Natural killer cell treated with Interleukin-12 subunit alpha and Interleukin-12 subunit beta and Interleukin-15 and Interleukin-18, amount 100 ng/mL, for 72 hours (primary cell): ENCODE results near the gene ANXA7. TPM values are rescaled to one million over a fixed set of nuclear protein-coding genes. Genes with fewer than 3 reads are reported as not detected.
A peak's percentile ranks its signal among the peaks of the same experiment; 100 is the strongest.
"Not testable (repeated sequence)": the region's sequence is repeated elsewhere in the genome, so short reads cannot be mapped to it uniquely, and the experiment has no call there.

Experiments
- ATAC-seq, 2 donors: fragments of 150-1000 bp; cut with Tn5 transposase in 1 of 2; sonication (Bioruptor Pico), chemical (Tn5 transposase) in 1 of 2; 2 replicates each; pipeline ENCODE4 v1.10.0; 2021
- DNase-seq: peaks from one replicate; pipeline ENCODE4 v3.0.0; 2022; ENCODE audit warnings: low spot score
- H3K27ac Mint-ChIP-seq, 2 donors: 1 replicate in 1 of 2; 2 replicates in 1 of 2; pipeline ENCODE4 v1.8.0; 2022; ENCODE audit warnings: mixed read lengths in 2 of 2, mild to moderate bottlenecking in 1 of 2, moderate library complexity in 1 of 2
- H3K27me3 Mint-ChIP-seq, 2 donors: 1 replicate in 1 of 2; 2 replicates in 1 of 2; pipeline ENCODE4 v1.8.0; 2022; ENCODE audit warnings: mixed read lengths in 2 of 2
- H3K36me3 Mint-ChIP-seq: one replicate; pipeline ENCODE4 v1.8.0; 2022; ENCODE audit warnings: mixed read lengths
- H3K4me1 Mint-ChIP-seq, 2 donors: 1 replicate in 1 of 2; 2 replicates in 1 of 2; pipeline ENCODE4 v1.8.0; 2022; ENCODE audit warnings: low read depth in 2 of 2, mixed read lengths in 2 of 2, mild to moderate bottlenecking in 1 of 2
- H3K4me3 Mint-ChIP-seq: one replicate; pipeline ENCODE4 v1.8.0; 2022; ENCODE audit warnings: mixed read lengths
- H3K9me3 Mint-ChIP-seq: 2 replicates; pipeline ENCODE4 v1.8.0; 2022; ENCODE audit warnings: mixed read lengths
- total RNA-seq, 2 donors: library from RNA; stranded (reverse); gene quantifications; one replicate each; pipeline ENCODE4 v1.2.3, GENCODE V29; 2022

ANXA7 gene
- total RNA-seq, 2 donors from 2014 or later = 104 to 123 TPM

- Mint-ChIP-seq H3K9me3 (no peaks in the 10 kb centered on the region), H3K4me1 (peaks cover 0 to 11% of the 10 kb centered on the region in 2 donors), H3K27me3 (no peaks in the 10 kb centered on the region), H3K27ac (no peak overlapping the region), H3K4me3 (no peak overlapping the region), H3K36me3 (peaks cover 12% of the 10 kb centered on the region)
- DNase-seq (no peak), ATAC-seq (no peak)
Observed at GRCh38 chr10:73398024-73398423, 15.8 kb downstream of the ANXA7 start.

- ATAC-seq, H3K27ac Mint-ChIP-seq, H3K4me1 Mint-ChIP-seq, DNase-seq, H3K9me3 Mint-ChIP-seq, H3K4me3 Mint-ChIP-seq, H3K27me3 Mint-ChIP-seq: not testable (repeated sequence)
- H3K36me3 Mint-ChIP-seq = peaks cover 21% of the 10 kb centered on the region
Observed at GRCh38 chr10:73394325-73394724, 19.5 kb downstream of the ANXA7 start.

DNA sequence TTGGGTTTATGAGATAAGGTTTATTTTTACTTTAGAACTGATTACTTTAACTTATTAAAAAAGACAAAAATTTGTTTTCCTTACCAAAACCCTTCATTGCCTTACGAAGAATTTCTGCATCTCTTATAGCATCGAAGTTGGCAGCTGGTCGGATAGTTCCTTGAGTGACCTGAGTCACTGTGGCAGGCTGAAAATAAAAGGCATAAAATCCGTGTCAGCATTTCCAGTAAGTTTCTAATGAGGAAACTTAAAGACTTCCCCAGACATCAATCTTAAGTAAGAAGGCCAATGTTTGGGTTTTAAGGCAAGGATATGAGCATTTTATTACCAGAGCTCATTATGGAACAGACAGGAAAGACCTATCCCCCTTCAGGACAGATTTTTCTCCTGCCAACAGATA lies 25.6 kb downstream of the ANXA7 start:
- no peaks in the 10 kb centered on the region for H3K27me3 Mint-ChIP-seq
- no peak for DNase-seq
- H3K4me3 Mint-ChIP-seq = no peak overlapping the region
- no peaks in the 10 kb centered on the region for H3K9me3 Mint-ChIP-seq
- no peaks in the 10 kb centered on the region for H3K4me1 Mint-ChIP-seq
- no peak for ATAC-seq
- peaks cover 19% of the 10 kb centered on the region for H3K36me3 Mint-ChIP-seq
- H3K27ac Mint-ChIP-seq = no peak overlapping the region

DNA sequence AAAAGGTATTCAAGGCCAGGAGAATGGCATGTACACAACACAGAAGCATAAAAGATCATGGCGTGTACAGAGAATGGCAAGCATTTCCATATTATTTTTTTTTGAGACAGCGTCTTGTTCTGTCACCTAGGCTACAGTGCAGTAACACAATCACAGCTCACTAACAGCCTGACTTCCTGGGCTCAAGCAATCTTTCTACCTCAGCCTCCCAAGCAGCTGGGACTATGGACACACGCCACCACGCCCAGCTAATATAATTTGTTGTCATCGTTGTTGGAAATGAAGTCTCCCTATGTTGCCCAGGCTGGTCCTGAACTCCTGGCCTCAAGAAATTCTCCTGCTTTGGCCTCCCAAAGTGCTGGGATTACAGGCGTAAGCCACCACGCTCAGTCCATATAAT lies 27.3 kb downstream of the ANXA7 start:
- DNase-seq (no peak), ATAC-seq (no peak)
- no peaks in the 10 kb centered on the region for H3K9me3 Mint-ChIP-seq
- no peak overlapping the region for H3K27ac Mint-ChIP-seq
- H3K4me1 Mint-ChIP-seq = no peaks in the 10 kb centered on the region
- H3K36me3 Mint-ChIP-seq = peaks cover 21% of the 10 kb centered on the region
- H3K27me3 Mint-ChIP-seq = no peaks in the 10 kb centered on the region
- no peak overlapping the region for H3K4me3 Mint-ChIP-seq

DNA sequence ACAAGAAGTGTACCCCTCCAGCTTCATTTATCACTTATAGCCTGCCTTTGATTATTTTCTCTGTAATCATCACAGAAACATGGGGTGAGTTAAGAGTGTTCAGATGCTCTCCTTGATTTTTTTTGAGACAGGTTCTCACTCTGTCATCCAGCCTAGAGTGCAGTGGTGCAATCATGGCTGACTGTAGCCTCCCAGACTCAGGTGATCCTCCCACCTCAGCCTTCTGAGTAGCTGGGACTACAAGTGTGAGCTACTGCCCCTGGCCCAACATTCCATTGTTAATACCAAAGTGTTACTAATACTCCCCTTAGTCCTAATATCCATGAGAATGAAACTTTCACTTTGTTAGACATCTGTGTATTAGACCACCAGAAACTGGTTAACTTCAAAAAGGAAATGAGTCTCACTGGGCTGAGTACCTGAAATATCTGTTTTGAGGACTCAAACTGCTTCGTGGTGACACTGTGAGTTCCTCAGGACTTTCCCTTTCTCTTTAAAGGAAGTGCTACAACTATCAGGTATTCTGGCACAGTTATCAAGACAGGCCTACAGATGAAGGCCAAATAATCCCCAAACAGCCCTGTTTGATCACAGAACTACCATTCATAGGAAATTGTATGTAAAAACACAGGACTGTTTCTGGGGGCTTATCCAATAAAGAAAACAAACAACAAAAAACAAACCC lies 34.7 kb downstream of the ANXA7 start:
- Mint-ChIP-seq H3K27me3 (no peaks in the 10 kb centered on the region), H3K4me3 (no peak overlapping the region), H3K9me3 (no peaks in the 10 kb centered on the region), H3K4me1 (peaks cover 7 to 8% of the 10 kb centered on the region in 2 donors), H3K36me3 (peaks cover 24% of the 10 kb centered on the region), H3K27ac (peak overlapping the region; percentile 17 to 79)
- DNase-seq (no peak), ATAC-seq (peak in 1 of 2 donors; percentile 48)

DNA sequence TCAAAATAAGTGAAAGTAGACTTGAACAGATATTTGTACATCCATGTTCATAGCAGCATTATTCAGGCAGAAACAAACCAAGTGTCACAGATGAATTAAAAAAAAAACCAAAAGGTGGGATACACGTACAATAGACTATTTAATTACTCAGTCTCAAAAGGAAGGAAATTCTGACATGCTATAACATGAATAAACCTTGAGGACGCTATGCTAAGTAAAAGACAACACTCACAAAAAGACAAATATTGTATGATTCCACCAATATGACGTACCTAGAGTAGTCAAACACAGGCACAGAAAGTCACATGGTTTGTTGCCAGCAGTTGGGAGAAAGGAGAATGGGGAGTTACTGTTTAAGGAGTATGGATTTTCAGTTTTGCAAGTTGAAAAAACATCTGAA lies 37.2 kb downstream of the ANXA7 start:
- peaks cover 7 to 8% of the 10 kb centered on the region in 2 donors for H3K4me1 Mint-ChIP-seq
- no peak for DNase-seq
- H3K4me3 Mint-ChIP-seq = no peak overlapping the region
- no peak for ATAC-seq
- H3K27me3 Mint-ChIP-seq = no peaks in the 10 kb centered on the region
- H3K36me3 Mint-ChIP-seq = peaks cover 19% of the 10 kb centered on the region
- H3K27ac Mint-ChIP-seq = no peak overlapping the region
- no peaks in the 10 kb centered on the region for H3K9me3 Mint-ChIP-seq

- H3K4me3 Mint-ChIP-seq = no peak overlapping the region
- no peaks in the 10 kb centered on the region for H3K27me3 Mint-ChIP-seq
- no peak overlapping the region for H3K27ac Mint-ChIP-seq
- no peaks in the 10 kb centered on the region for H3K9me3 Mint-ChIP-seq
- DNase-seq (no peak), ATAC-seq (peak in 1 of 2 donors; percentile 53)
- peaks cover 6% of the 10 kb centered on the region for H3K36me3 Mint-ChIP-seq
- H3K4me1 Mint-ChIP-seq = peaks cover 5 to 7% of the 10 kb centered on the region in 2 donors
Observed at GRCh38 chr10:73368238-73368637, 45.6 kb downstream of the ANXA7 start.

DNA sequence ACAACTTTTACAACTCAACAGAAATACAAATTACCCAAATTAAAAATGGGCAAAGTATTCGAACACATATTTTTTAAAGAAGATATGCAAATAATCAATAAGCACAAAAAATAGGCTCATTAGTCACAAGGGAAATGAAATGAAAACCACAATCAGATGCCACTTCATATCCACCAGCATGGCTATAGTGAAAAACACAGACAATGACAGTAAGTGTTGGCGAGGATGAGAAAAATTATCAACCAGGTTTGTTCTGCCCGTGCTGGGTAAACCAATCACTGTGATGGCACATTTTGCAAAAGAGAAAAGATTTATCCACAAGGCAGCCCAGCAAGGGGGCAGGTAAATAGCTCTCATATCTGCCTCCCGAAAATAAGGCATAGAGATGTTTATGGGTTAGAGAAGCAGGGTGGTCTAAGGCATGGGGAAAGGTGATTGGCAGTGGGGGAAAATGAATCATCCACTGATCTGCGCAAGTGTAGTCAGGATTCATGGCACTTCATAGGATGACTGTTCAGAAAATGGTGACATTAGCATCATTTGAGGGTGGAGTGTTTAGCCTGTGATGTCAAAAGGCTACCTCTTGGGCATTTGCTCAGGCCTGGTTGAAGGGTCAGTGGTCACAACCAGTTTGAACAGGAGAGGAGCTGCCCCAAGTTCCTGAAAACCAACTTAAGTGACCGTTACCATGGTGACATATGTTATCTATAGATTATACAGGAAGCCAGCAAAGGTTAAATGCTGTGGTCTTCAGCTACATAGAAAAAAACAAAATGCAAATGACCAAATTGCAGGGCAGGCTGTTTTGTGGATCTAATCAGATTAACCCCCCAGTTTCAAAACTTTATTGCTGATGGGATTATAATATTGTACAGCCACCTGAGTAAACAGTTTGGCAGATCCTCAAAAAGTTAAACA lies 47.2 kb downstream of the ANXA7 start:
- ATAC-seq = no peak

GRCh38 chr10:73364964-73365363 lies 48.9 kb downstream of the ANXA7 start:
- DNase-seq = no peak
- no peaks in the 10 kb centered on the region for H3K36me3 Mint-ChIP-seq
- peak overlapping the region in 1 of 2 donors; percentile 47 for H3K27ac Mint-ChIP-seq
- no peaks in the 10 kb centered on the region for H3K9me3 Mint-ChIP-seq
- no peak for ATAC-seq
- peaks cover 5 to 7% of the 10 kb centered on the region in 2 donors for H3K4me1 Mint-ChIP-seq
- no peak overlapping the region for H3K4me3 Mint-ChIP-seq
- H3K27me3 Mint-ChIP-seq = no peaks in the 10 kb centered on the region

More for the DNA sequence above, 47.2 kb downstream of the ANXA7 start:
- no peaks in the 10 kb centered on the region for H3K9me3 Mint-ChIP-seq
- H3K36me3 Mint-ChIP-seq = peaks cover 6% of the 10 kb centered on the region
- H3K4me3 Mint-ChIP-seq = no peak overlapping the region
- peaks cover 5 to 7% of the 10 kb centered on the region in 2 donors for H3K4me1 Mint-ChIP-seq
- no peak for DNase-seq
- H3K27ac Mint-ChIP-seq = no peak overlapping the region
- no peaks in the 10 kb centered on the region for H3K27me3 Mint-ChIP-seq

DNA sequence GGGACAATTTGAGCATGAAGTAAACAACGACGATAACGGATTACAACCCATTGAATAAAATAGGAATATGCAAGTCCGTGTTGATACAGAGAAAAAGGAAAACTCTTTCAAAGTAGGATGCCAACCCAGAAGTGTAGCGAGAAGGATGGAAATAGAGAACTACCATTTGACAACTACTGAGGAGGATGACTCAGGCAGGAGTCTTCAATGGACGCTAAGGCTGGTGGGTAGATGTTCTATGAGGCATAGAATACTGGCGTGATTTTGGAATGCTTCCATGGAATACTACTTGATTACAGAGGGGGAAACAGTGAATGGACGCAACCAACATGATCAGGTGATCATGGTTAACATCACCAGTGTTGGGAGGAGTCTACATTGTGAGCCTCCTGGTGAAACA lies 54.4 kb downstream of the ANXA7 start:
- Mint-ChIP-seq H3K4me3 (no peak overlapping the region), H3K4me1 (peaks cover 9 to 14% of the 10 kb centered on the region in 2 donors), H3K27ac (no peak overlapping the region), H3K27me3 (no peaks in the 10 kb centered on the region), H3K9me3 (no peaks in the 10 kb centered on the region), H3K36me3 (no peaks in the 10 kb centered on the region)
- no peak for DNase-seq
- ATAC-seq = no peak

DNA sequence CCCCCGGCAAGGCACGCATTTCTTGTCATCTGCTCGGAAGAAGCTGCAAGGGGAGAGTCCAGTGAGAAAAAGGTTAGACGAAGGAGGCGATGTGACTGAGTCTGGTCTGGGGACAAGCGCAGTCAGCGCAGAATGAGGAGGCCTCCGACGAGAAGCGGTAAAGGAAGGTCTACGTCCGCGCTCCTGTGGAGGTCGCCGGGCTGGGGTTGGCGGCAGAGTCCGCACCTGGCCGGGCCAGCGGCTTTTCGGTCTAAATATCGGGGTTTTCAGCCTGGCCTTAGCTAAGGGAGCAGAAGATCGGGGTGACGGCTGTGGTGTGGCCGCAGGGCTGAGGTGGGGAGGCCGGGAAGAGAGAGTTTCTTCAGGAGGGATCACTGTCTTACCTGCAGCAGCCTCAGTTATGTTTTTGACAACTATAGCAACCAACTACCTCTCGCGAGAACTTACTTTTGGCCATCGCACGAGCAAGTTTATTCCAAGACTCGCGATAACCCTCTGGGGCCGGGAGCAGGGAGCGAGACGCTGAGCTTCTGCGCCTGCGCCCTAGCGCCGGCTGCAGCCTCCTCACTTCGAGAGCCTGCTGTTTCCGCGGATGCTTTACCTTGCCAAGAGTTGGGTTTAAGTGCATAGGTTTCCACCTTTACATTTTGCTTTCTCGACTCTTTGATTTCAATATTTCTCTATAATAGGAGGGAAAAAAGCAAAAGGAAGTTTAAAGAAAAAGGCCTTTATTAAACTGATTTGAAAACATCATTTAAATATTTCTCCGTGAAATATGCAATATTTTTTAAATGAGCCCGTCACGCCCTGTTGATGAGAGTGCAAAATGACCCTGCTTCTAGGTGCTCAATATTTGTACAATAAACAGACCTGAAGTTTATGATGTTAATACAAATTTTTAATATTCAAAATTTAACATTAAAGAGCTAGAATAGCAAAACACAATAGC lies 55.3 kb downstream of the ANXA7 start, which contains the start of gene CFAP70:
Gene CFAP70, minus strand, starts transcription at position 534 of the 949 bp plus-strand sequence. CDS start 4,068 bp downstream, outside the sequence.
- H3K27ac Mint-ChIP-seq = peak within 1 kb of the TSS; percentile 79 to 93
- no peaks in the 10 kb centered on the region for H3K9me3 Mint-ChIP-seq
- no peaks in the 10 kb centered on the region for H3K36me3 Mint-ChIP-seq
- DNase-seq = peak; percentile 93
- H3K4me3 Mint-ChIP-seq = peak within 1 kb of the TSS; percentile 98
- peaks cover 9 to 14% of the 10 kb centered on the region in 2 donors for H3K4me1 Mint-ChIP-seq
- H3K27me3 Mint-ChIP-seq = no peaks in the 10 kb centered on the region
- peak; percentile 98 for ATAC-seq

- DNase-seq (no peak), ATAC-seq (no peak)
- Mint-ChIP-seq H3K36me3 (no peaks in the 10 kb centered on the region), H3K27me3 (no peaks in the 10 kb centered on the region), H3K4me1 (peaks cover 9 to 14% of the 10 kb centered on the region in 2 donors), H3K4me3 (peak overlapping the region; percentile 98), H3K9me3 (no peaks in the 10 kb centered on the region), H3K27ac (peak overlapping the region; percentile 79 to 93)
Observed at GRCh38 chr10:73357821-73358220, 56.0 kb downstream of the ANXA7 start.

GRCh38 chr10:73357166-73357565 lies 56.7 kb downstream of the ANXA7 start:
- H3K36me3 Mint-ChIP-seq = no peaks in the 10 kb centered on the region
- ATAC-seq = no peak
- no peak overlapping the region for H3K27ac Mint-ChIP-seq
- peaks cover 9 to 14% of the 10 kb centered on the region in 2 donors for H3K4me1 Mint-ChIP-seq
- peak overlapping the region; percentile 98 for H3K4me3 Mint-ChIP-seq
- H3K27me3 Mint-ChIP-seq = no peaks in the 10 kb centered on the region
- no peaks in the 10 kb centered on the region for H3K9me3 Mint-ChIP-seq
- DNase-seq = no peak
